GM12878 (cell line): ENCODE data around the gene TBC1D2B. TPM values are rescaled to one million over a fixed set of nuclear protein-coding genes. Genes with fewer than 3 reads are reported as not detected.

Experiments
- ATAC-seq: fragments of 200-7000 bp; cut with Tn5 transposase; 3 replicates; pipeline ENCODE4 v1.9.1; 2020; ENCODE audit warnings: mild to moderate bottlenecking, moderate library complexity
- BruUV-seq: library from RNA; stranded (reverse); fragments of 400-500 nt; replicated peaks from 2 replicates; lab custom pipeline; 2021; lab: Mats Ljungman, UMichigan
- CTCF ChIA-PET: fragments of 300-600 bp; sonication (Branson Sonifier 250); formaldehyde crosslinking; extraction: SDS; loops from one replicate; lab custom pipeline; 2021; ENCODE audit warnings: inconsistent platforms; lab: Yijun Ruan, JAX
- POLR2A ChIA-PET: fragments of 350-600 bp; formaldehyde crosslinking; extraction: SDS; loops from one replicate; lab custom pipeline; 2021; ENCODE audit warnings: inconsistent platforms; lab: Charles Lee
- RAD21 ChIA-PET: fragments of 300-600 bp; sonication (Branson Sonifier 250); formaldehyde crosslinking; loops from one replicate; lab custom pipeline; 2023; ENCODE audit warnings: antibody characterized with exemption; ENCODE audit not compliant: unreplicated experiment; lab: Charles Lee
- SMC1A ChIA-PET: fragments of 300-600 bp; sonication (Branson Sonifier 250); formaldehyde crosslinking; loops from one replicate; lab custom pipeline; 2023; ENCODE audit not compliant: unreplicated experiment, uncharacterized antibody; lab: Charles Lee
- DNase-seq: peaks from one replicate; pipeline ENCODE4 v3.0.0-alpha.2; 2011; ENCODE audit warnings: low read depth, low spot score
- FAIRE-seq: peaks from 3 replicates; lab custom pipeline; 2011; peaks lifted over from hg19 to GRCh38; lab: Jason Lieb, UNC
- H2AFZ ChIP-seq: 2 replicates; pipeline ENCODE4 v1.6.0; 2011; ENCODE audit warnings: low read depth, low read length, control low read depth; ENCODE audit not compliant: control insufficient read depth
- H3K27ac ChIP-seq: 2 replicates; pipeline ENCODE4 v1.5.1; 2011; ENCODE audit warnings: control low read depth; ENCODE audit not compliant: control insufficient read depth, insufficient read depth
- H3K27me3 ChIP-seq, 2 experiments: replicated peaks in 1 of 2; 2 replicates each; pipeline versions ENCODE4 v1.6.0 to v1.6.1; 2011; ENCODE audit warnings: low read length in 1 of 2; ENCODE audit not compliant: control insufficient read depth in 2 of 2, insufficient read depth in 2 of 2
- H3K36me3 ChIP-seq, 2 experiments: 2 replicates each; pipeline ENCODE4 v1.5.1; 2011; ENCODE audit warnings: low read length in 1 of 2; ENCODE audit not compliant: control insufficient read depth in 2 of 2, insufficient read depth in 2 of 2
- H3K4me1 ChIP-seq: 2 replicates; pipeline ENCODE4 v1.6.1; 2011; ENCODE audit warnings: mild to moderate bottlenecking, low read length, moderate library complexity, mixed read lengths; ENCODE audit not compliant: control insufficient read depth, insufficient read depth
- H3K4me2 ChIP-seq: 2 replicates; pipeline ENCODE4 v1.6.0; 2011; ENCODE audit warnings: control low read depth; ENCODE audit not compliant: control insufficient read depth, insufficient read depth
- H3K4me3 ChIP-seq: fragments of 200-600 bp; sonication (generic); 2 replicates; pipeline ENCODE4 v1.5.1; 2016
- H3K79me2 ChIP-seq: 2 replicates; pipeline ENCODE4 v1.6.0; 2011; ENCODE audit warnings: low read length; ENCODE audit not compliant: control insufficient read depth, insufficient read depth
- H3K9ac ChIP-seq: 2 replicates; pipeline ENCODE4 v1.8.0; 2011; ENCODE audit warnings: low read length, control low read depth, mixed read lengths; ENCODE audit not compliant: control insufficient read depth, insufficient read depth
- H3K9me3 ChIP-seq: replicated peaks from 3 replicates; pipeline ENCODE4 v1.5.1; 2011; ENCODE audit warnings: mild to moderate bottlenecking, low read length; ENCODE audit not compliant: control insufficient read depth, insufficient read depth
- H4K20me1 ChIP-seq: 2 replicates; pipeline ENCODE4 v1.6.0; 2011; ENCODE audit not compliant: control insufficient read depth, insufficient read depth
- CEBPZ ChIP-seq: fragments of 150-350 bp; IDR thresholded peaks from 2 replicates; pipeline ENCODE4 v1.6.1; 2016; ENCODE audit warnings: low read depth, low read length
- DPF2 ChIP-seq: fragments of 450-650 bp; IDR thresholded peaks from 2 replicates; pipeline ENCODE4 v1.6.1; 2017; ENCODE audit warnings: mild to moderate bottlenecking
- KAT2A ChIP-seq: conservative IDR thresholded peaks from 2 replicates; pipeline ENCODE4 v1.6.1; 2011; ENCODE audit warnings: low read depth, low read length; ENCODE audit not compliant: control insufficient read depth
- NBN ChIP-seq: fragments of 450-650 bp; IDR thresholded peaks from 2 replicates; pipeline ENCODE4 v1.6.1; 2016
- NR2C1 ChIP-seq: fragments of 450-650 bp; IDR thresholded peaks from 2 replicates; pipeline ENCODE4 v1.6.1; 2017; ENCODE audit warnings: antibody characterized with exemption, mild to moderate bottlenecking, moderate library complexity
- SKIL ChIP-seq: fragments of 450-650 bp; IDR thresholded peaks from 2 replicates; pipeline ENCODE4 v1.6.1; 2017; ENCODE audit warnings: mild to moderate bottlenecking, low read depth, inconsistent platforms; ENCODE audit not compliant: poor library complexity, severe bottlenecking
- WGBS: methylation state at CpG from one replicate; pipeline ENCODE4 v1.1.6; 2016; ENCODE audit warnings: low lambda C conversion rate; ENCODE audit not compliant: insufficient replicate concordance, insufficient coverage; ENCODE audit errors: missing lambda C conversion rate; 5-methylcytosine and 5-hydroxymethylcytosine counted together
- in situ Hi-C: fragments of 300-500 bp; cut with MboI; formaldehyde crosslinking; loops from 9 replicates; pipeline ENCODE4 v1.14.3; 2018; ENCODE audit warnings: mixed read lengths
- intact Hi-C: fragments of 100-400 bp; cut with micrococcal nuclease; formaldehyde crosslinking; loops from one replicate; pipeline ENCODE4 v1.14.2; 2022; ENCODE audit not compliant: unreplicated experiment
- polyA plus RNA-seq, 11 experiments: library from polyadenylated mRNA; depleted of rRNA in 4 of 11; unstranded in 6 of 11; stranded (reverse) in 5 of 11; fragments of >200 nt; fragmentation: Nextera tagmentation in 4 of 11; fragmentation: Illumina TruSeq in 1 of 11; extraction: Ambion mirVana in 4 of 11; extraction: Trizol in 1 of 11; gene quantifications; 1 replicate in 1 of 11; 2 replicates in 10 of 11; pipeline versions ENCODE4 v1.2.1 to v1.2.3, GENCODE V29; 2011 to 2016; ENCODE audit warnings: inconsistent platforms in 2 of 11, missing spikeins in 2 of 11, low read depth in 1 of 11
- total RNA-seq, 4 experiments: library from RNA; depleted of rRNA in 3 of 4; stranded (reverse); fragments of >200 nt in 3 of 4; fragmentation: Illumina TruSeq in 1 of 4; extraction: Trizol in 1 of 4; gene quantifications; 2 replicates each; pipeline versions ENCODE4 v1.2.1 to v1.2.3, GENCODE V29; 2013 to 2021
- TF ChIP-seq, protein P1 (sequence below): fragments of 450-650 bp; formaldehyde crosslinking; IDR thresholded peaks from 2 replicates; pipeline ENCODE4 v1.4.0; 2020; ENCODE audit warnings: mild to moderate bottlenecking, moderate library complexity
- TF ChIP-seq, protein P2 (sequence below): fragments of 450-650 bp; IDR thresholded peaks from 2 replicates; pipeline ENCODE4 v1.6.1; 2017; ENCODE audit warnings: mild to moderate bottlenecking

Gene TBC1D2B
- total and polyA plus RNA-seq, 10 of the 15 experiments (the other 5 are each of a cell fraction or from before 2014, with no cell fraction given), result 1.3 to 53.4 (median 19.4) TPM

DNA sequence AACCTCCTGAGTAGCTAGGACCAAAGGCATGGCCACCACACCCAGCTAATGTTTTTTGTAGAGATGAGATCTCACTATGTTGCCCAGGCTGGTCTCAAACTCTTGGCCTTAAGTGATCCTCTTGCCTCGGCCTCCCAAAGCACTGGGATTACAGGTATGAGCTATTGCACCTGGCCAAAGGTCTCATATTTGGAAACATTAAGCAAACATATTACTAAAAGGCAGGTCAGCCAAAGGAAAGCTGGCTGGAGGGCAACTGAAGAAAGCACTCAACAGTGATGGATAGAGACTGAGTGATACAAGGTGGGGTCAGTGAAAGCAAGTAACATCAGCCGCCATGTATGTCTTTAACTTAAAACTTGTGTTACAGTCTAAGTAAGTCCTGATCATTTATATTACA lies 57.5 kb downstream of the TBC1D2B start:
- POLR2A ChIA-PET, result no interaction called here
- H3K27ac ChIP-seq, result no peak overlapping the region
- no peaks in the 10 kb centered on the region for H4K20me1 ChIP-seq
- H3K4me3 ChIP-seq, result no peak overlapping the region
- H3K4me1 ChIP-seq, result peaks cover 7% of the 10 kb centered on the region
- no peak overlapping the region for H3K9ac ChIP-seq
- peaks cover 16 to 20% of the 10 kb centered on the region in 2 experiments for H3K36me3 ChIP-seq
- no peaks in the 10 kb centered on the region for H3K79me2 ChIP-seq
- SMC1A ChIA-PET, result interaction anchor here (1.1 to 4.0 kb wide), 11 partner anchors 10 to 89 kb away, joined by 3 to 55 read pairs (median 10); no protein-coding TSS in a partner anchor
- DNase-seq, result no peak
- in situ Hi-C loops (no loop called here), intact Hi-C loops (no loop called here)
- H3K4me2 ChIP-seq, result no peak overlapping the region
- 100% methylated on average over 2 of the region's 2 CpGs for WGBS
- no peak for FAIRE-seq
- ATAC-seq, result no peak
- H3K9me3 ChIP-seq, result no peaks in the 10 kb centered on the region
- RAD21 ChIA-PET, result interaction anchor here (0.7 to 4.0 kb wide), 11 partner anchors 12 to 90 kb away, joined by 3 to 31 read pairs (median 7); no protein-coding TSS in a partner anchor
- H3K27me3 ChIP-seq, result no peaks in the 10 kb centered on the region
- BruUV-seq, result no TSS peak
- no peak overlapping the region for H2AFZ ChIP-seq
- CTCF ChIA-PET, result interaction anchor here (0.8 to 4.8 kb wide), 8 partner anchors 14 to 88 kb away, joined by 3 to 27 read pairs (median 11); no protein-coding TSS in a partner anchor
- TF ChIP-seq CEBPZ, result no peak
- TF ChIP-seq, protein P1, sequence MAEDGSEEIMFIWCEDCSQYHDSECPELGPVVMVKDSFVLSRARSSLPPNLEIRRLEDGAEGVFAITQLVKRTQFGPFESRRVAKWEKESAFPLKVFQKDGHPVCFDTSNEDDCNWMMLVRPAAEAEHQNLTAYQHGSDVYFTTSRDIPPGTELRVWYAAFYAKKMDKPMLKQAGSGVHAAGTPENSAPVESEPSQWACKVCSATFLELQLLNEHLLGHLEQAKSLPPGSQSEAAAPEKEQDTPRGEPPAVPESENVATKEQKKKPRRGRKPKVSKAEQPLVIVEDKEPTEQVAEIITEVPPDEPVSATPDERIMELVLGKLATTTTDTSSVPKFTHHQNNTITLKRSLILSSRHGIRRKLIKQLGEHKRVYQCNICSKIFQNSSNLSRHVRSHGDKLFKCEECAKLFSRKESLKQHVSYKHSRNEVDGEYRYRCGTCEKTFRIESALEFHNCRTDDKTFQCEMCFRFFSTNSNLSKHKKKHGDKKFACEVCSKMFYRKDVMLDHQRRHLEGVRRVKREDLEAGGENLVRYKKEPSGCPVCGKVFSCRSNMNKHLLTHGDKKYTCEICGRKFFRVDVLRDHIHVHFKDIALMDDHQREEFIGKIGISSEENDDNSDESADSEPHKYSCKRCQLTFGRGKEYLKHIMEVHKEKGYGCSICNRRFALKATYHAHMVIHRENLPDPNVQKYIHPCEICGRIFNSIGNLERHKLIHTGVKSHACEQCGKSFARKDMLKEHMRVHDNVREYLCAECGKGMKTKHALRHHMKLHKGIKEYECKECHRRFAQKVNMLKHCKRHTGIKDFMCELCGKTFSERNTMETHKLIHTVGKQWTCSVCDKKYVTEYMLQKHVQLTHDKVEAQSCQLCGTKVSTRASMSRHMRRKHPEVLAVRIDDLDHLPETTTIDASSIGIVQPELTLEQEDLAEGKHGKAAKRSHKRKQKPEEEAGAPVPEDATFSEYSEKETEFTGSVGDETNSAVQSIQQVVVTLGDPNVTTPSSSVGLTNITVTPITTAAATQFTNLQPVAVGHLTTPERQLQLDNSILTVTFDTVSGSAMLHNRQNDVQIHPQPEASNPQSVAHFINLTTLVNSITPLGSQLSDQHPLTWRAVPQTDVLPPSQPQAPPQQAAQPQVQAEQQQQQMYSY (CRISPR knock-in tag), result no peak
- TF ChIP-seq KAT2A, result no peak
- TF ChIP-seq DPF2, result no peak
- TF ChIP-seq NR2C1, result no peak
- no peak for TF ChIP-seq SKIL
- no peak for TF ChIP-seq NBN
- TF ChIP-seq, protein P2, sequence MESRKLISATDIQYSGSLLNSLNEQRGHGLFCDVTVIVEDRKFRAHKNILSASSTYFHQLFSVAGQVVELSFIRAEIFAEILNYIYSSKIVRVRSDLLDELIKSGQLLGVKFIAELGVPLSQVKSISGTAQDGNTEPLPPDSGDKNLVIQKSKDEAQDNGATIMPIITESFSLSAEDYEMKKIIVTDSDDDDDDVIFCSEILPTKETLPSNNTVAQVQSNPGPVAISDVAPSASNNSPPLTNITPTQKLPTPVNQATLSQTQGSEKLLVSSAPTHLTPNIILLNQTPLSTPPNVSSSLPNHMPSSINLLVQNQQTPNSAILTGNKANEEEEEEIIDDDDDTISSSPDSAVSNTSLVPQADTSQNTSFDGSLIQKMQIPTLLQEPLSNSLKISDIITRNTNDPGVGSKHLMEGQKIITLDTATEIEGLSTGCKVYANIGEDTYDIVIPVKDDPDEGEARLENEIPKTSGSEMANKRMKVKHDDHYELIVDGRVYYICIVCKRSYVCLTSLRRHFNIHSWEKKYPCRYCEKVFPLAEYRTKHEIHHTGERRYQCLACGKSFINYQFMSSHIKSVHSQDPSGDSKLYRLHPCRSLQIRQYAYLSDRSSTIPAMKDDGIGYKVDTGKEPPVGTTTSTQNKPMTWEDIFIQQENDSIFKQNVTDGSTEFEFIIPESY, result no peak
